ENCODE results near the gene TCIRG1.
"Not testable (repeated sequence)": the region's sequence is repeated elsewhere in the genome, so short reads cannot be mapped to it uniquely, and the experiment has no call there.

The TCIRG1 gene

GRCh38 chr11:68083517-68083916 lies 44.7 kb downstream of the TCIRG1 start:
- no peak for DNase-seq

DNA sequence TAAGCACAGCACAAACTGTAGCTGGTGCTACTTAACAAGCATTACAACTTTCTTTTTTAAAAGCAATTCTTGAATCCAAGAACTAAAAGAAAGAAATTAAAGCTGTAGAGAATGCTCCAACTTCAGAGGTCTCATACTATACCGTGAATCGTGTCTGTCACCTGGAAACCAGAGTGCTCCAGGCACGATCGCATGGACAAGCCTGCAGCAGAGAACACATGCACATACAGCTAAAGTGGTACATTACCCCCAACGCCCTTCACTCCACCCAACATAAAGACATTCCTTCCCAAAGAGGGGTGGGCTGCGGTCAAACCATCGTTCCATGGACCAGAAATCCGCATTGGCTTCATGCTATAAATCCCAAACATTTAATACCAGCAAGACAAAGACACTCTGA lies 50.9 kb downstream of the TCIRG1 start:
- no peak for DNase-seq

DNA sequence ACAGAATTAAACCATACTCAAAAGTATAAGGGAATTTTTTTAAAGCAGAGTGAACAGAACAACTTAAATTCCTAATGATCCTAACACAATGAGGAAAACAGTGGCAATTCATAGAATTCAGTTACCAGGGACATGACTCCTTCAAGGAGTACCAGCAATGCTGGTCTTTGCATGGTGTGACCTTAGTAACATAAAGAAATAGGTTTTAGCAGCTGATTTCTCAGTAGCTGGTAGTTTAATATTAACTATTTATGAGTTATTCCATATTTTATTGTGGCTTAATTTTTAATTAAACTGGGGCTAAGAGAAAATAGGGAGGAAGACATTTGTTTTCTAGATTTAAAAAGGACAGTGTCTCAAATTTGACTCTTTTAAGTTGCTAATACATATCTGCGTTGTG lies 51.5 kb downstream of the TCIRG1 start:
- no peak for DNase-seq

GRCh38 chr11:68090706-68091105 lies 51.9 kb downstream of the TCIRG1 start:
- DNase-seq, result no peak

- no peak for DNase-seq
Measured at GRCh38 chr11:68092411-68092810, 53.6 kb downstream of the TCIRG1 start.

GRCh38 chr11:68092946-68093345 lies 54.1 kb downstream of the TCIRG1 start:
- not testable (repeated sequence) for DNase-seq

DNA sequence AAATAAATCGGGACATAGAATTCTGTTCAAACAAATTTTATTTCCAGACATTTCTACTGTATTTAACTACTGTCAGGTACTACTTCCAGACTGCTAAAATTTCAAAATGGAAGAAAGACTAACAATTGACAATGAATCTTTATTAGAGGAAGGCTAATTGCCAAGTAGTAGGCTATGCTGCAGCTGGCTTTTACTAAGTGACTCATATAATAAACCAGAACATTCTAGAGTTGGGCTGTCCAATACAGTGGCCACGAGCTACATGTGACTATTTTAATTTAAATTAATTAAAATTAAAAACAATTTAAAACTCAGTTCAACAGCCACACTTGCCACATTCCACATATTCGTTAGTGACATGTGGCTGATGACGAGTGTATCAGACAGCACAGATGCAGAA lies 54.7 kb downstream of the TCIRG1 start:
- no peak for DNase-seq

DNA sequence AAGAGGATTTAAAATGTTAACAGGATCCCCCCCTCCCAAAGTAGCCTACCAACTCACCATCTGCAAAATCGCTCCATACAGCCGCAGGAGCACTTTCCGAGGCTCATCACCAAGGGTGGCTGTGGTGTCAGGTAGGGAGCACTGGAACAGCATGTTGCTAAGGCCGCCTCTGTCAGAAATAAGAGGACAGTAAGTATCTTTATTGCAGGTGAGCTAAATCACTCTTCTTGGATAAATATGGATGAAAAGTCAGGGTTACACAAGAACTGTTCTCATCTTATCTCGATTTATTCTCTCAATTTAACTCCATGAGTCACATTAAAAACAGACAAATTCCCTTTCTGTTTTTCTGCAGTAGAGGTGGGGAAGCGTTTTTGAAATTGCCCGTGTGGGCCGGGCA lies 58.1 kb downstream of the TCIRG1 start:
- no peak for DNase-seq

- no peak for DNase-seq
Measured at GRCh38 chr11:68099057-68099456, 60.2 kb downstream of the TCIRG1 start.

GRCh38 chr11:68099474-68100405 lies 60.9 kb downstream of the TCIRG1 start:
- DNase-seq, result no peak

Data from activated CD4-positive, CD25-positive, alpha-beta regulatory T cell (primary cell).